ENCODE measurements around the gene TP53I11.

TP53I11 gene

GRCh38 chr11:44950625-44951476 lies at the start of gene TP53I11:
TSS of gene TP53I11 (minus strand) at chr11:44950883. CDS start at chr11:44938335, 12,548 bp downstream.
- peak; percentile 96 for DNase-seq (ENCODE audit: low spot score)

- no peak for DNase-seq (ENCODE audit: low spot score)
Observed at GRCh38 chr11:44999068-44999467, 48.4 kb upstream of the TP53I11 start.

- DNase-seq (ENCODE audit: low spot score) = no peak
Observed at GRCh38 chr11:44998051-44998450, 47.4 kb upstream of the TP53I11 start.

GRCh38 chr11:44997566-44997965 lies 46.9 kb upstream of the TP53I11 start:
- no peak for DNase-seq (ENCODE audit: low spot score)

- no peak for DNase-seq (ENCODE audit: low spot score)
Observed at GRCh38 chr11:44994753-44995152, 44.1 kb upstream of the TP53I11 start.

- DNase-seq (ENCODE audit: low spot score) = no peak
Observed at GRCh38 chr11:44993971-44994704, 43.5 kb upstream of the TP53I11 start.

GRCh38 chr11:44992774-44993173 lies 42.1 kb upstream of the TP53I11 start:
- DNase-seq (ENCODE audit: low spot score) = no peak

- DNase-seq (ENCODE audit: low spot score) = no peak
Observed at GRCh38 chr11:44992181-44992582, 41.5 kb upstream of the TP53I11 start.

- DNase-seq (ENCODE audit: low spot score) = no peak
Observed at GRCh38 chr11:44990665-44991064, 40.0 kb upstream of the TP53I11 start.

- peak; percentile 42 for DNase-seq (ENCODE audit: low spot score)
Observed at GRCh38 chr11:44989831-44990566, 39.3 kb upstream of the TP53I11 start.

GRCh38 chr11:44988981-44989635 lies 38.4 kb upstream of the TP53I11 start:
- no peak for DNase-seq (ENCODE audit: low spot score)

GRCh38 chr11:44988111-44988510 lies 37.4 kb upstream of the TP53I11 start:
- no peak for DNase-seq (ENCODE audit: low spot score)

GRCh38 chr11:44987506-44987905 lies 36.8 kb upstream of the TP53I11 start:
- DNase-seq (ENCODE audit: low spot score) = no peak

GRCh38 chr11:44986315-44986714 lies 35.6 kb upstream of the TP53I11 start:
- DNase-seq (ENCODE audit: low spot score) = no peak

GRCh38 chr11:44985721-44986120 lies 35.0 kb upstream of the TP53I11 start:
- no peak for DNase-seq (ENCODE audit: low spot score)

- DNase-seq (ENCODE audit: low spot score) = no peak
Observed at GRCh38 chr11:44983786-44984185, 33.1 kb upstream of the TP53I11 start.

GRCh38 chr11:44982496-44983062 lies 31.9 kb upstream of the TP53I11 start:
- DNase-seq (ENCODE audit: low spot score) = no peak

GRCh38 chr11:44980533-44981427 lies 30.1 kb upstream of the TP53I11 start:
- DNase-seq (ENCODE audit: low spot score) = no peak

- no peak for DNase-seq (ENCODE audit: low spot score)
Observed at GRCh38 chr11:44979543-44980399, 29.1 kb upstream of the TP53I11 start.

- DNase-seq (ENCODE audit: low spot score) = no peak
Observed at GRCh38 chr11:44978961-44979331, 28.3 kb upstream of the TP53I11 start.

Data from GM03348 (cell line).